NCI-H1694 (cell line): ENCODE measurements around the gene CCDC71L.

Experiments used
- DNase-seq: peaks from one replicate; lab custom pipeline; 2025; lab: John Stamatoyannopoulos, UW

CCDC71L gene

DNA sequence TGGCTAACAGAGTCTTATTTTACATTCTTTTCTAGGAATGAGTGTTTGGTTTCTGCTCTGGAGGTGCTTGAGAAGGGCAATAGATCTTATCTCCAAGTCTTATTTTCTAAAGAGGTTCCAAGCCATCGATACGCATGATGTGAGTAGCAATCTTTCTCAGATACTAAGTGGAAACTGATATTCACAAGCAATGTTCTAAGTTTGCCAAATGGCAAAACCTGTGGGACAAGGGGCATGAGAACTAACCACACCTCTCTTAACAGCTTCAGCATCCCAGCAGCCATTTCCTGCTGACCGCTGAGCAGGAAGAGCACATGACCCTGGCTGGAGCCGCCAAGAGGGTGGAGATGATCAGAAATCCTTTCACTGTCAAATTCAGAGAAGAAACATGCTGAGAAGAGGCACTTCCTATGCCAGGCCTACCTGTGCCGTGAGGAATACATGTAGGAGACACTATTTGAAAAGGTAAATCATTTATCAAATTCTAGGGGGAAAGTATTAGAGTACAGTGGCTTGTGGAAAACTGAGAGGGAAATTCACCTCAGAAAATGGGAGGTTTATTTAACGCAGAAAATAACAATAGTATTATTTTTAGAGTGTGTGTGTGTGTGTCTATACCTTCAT is 35.2 kb downstream of the CCDC71L start:
- DNase-seq = no peak

- DNase-seq = no peak
Observed at GRCh38 chr7:106623853-106624252, 37.1 kb downstream of the CCDC71L start.

DNA sequence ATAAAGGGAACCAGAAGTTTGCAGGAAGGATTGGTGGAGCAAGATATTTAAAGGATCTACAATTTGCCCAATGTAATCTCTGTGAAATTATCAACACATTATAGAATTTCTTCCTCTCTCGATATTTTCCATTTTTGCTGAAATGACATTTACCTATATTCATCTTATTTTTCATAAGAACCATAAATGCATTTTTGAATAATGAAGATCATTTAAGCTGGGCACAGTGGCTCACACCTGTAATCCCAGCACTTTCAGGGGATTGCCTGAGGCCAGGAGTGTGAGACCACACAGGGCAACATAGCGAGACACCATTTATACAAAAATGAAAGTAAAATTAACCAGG is 37.7 kb downstream of the CCDC71L start:
- DNase-seq = no peak

GRCh38 chr7:106622654-106623314 is 38.2 kb downstream of the CCDC71L start:
- DNase-seq = no peak

DNA sequence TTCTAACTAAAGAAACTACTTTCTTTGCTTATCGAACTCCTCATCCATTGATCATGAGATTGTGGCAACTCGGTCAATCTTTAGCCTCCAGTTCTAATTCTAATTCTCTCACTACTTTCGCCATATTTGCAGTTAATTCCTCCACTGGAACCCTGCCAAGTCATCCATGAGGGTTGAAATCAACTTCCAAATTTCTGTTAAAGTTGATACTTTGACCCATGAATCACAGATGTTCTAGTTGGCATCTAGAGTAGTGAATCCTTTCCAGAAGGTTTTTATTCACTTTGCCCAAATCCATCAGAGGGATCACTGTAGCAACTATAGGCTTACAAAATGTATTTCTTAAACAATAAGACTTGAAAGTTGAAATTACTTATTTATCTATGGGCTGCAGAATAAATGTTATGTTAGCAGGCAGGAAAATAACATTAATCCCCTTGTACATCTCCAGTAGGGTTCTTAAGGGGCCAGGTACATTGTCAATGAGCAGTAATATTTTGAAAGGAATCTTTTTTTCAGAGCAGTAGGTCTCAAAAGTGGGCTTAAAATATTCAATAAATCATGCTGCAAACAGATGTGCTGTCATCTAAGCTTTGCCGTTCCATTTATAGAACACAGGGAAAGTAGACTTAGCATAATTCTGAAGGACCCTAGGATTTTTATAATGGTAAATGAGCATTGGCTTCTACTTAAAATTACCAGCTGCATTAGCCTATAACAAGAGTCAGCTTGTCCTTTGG is 39.4 kb downstream of the CCDC71L start:
- no peak for DNase-seq

GRCh38 chr7:106620676-106621075 is 40.3 kb downstream of the CCDC71L start:
- DNase-seq = no peak

GRCh38 chr7:106620034-106620433 is 40.9 kb downstream of the CCDC71L start:
- no peak for DNase-seq

DNA sequence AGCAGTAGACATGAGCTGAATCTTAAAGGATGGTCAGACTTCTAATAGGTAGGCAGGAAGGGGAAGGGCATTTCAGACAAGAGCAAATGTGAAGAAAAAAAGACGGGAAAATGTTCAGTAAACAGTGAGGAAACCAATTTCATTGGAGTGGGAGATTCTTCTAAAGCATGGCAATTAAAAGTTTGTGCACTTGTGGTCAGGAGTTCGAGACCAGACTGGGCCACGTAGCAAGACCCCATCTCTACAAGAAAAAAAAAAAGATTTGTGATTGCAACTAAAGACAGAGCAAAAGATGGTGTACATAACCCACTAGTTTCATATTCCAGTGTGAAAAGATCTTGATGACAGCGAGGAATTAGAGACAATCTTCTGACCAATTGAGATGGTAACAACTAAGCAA is 41.7 kb downstream of the CCDC71L start:
- DNase-seq = no peak

- DNase-seq = no peak
Observed at GRCh38 chr7:106618480-106618879, 42.5 kb downstream of the CCDC71L start.

GRCh38 chr7:106617860-106618259 is 43.1 kb downstream of the CCDC71L start:
- DNase-seq = no peak

GRCh38 chr7:106616708-106617051 is 44.3 kb downstream of the CCDC71L start:
- DNase-seq = no peak

DNA sequence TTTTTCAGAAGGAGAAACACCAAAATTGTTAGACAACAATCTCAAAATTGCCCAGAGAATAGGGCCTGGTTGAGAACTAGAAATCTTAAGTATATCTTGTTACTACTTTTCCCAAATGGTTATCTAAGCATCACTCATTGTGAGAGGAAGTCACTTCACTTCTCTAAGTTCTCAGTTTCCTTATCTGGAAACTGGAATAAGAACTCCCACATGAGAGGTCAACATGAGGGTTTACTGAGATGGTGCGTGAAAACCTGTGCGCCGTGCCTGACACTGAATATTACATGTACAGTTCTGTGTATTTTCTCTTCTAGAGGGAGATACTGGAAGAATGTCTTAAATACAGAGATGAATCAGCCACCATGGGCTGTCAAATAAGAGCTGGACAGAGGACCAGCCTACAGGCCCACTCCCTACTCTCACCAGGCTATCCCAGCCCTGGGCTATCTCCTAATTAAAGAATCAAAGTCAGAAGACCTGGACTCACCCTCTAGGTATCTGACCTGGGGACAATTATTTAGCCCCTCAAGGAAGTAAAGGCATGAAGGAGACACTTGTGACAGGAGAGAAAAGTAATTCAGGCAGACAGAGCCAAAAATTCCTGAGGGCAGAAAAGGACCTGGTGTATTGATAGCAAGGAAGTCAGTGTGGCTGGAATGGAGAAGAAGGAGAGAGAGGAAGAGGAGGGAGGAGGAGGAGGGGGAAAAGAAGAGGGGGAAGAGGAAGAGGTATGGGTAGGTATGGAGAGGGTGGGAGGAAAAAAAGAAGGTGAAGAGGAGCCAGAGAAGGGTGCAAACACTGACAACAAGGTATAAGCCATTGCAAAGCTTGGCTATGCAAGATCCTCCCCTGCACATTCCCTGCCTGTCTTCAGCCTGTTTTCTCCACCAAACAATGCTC is 44.9 kb downstream of the CCDC71L start:
- no peak for DNase-seq

GRCh38 chr7:106614751-106615150 is 46.2 kb downstream of the CCDC71L start:
- no peak for DNase-seq

GRCh38 chr7:106613848-106614560 is 47.0 kb downstream of the CCDC71L start:
- DNase-seq = no peak

- DNase-seq = no peak
Observed at GRCh38 chr7:106613279-106613678, 47.7 kb downstream of the CCDC71L start.

DNA sequence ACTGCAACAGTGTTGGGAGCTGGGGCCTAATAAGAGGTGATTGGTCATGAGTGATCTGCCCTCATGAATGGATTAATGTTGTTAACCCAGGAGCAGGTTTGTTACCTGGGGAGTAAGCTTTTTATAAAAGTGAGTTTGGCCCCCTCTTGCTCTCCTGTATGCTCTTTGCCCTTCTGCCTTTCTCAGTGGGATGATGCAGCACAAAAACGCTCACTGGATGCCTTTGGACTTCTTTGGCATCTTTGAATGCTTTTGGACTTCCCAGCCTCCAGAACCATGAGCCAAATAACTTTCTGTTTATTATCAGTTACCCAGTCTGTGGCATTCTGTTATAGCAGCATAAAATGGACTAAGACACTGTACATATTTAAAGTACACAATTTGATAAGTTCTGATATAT is 48.5 kb downstream of the CCDC71L start:
- no peak for DNase-seq

DNA sequence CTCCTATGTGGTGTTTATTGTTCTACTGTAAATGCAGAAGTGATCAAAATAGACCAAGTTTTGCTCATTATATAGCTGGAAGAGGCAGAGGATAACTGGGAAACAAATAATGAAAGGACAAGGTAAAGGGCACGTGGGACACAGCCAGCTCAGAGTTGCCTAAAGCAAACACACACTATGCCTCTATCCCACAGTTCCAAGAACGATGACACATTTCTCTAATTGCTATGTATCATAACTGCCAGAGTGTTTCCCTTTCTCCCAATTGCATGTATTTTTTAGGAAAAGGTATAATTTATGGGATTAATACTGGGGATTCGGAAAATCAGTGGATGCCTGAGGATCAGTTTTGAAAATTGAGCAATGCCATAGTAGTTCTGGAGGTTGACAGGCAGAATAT is 49.0 kb downstream of the CCDC71L start:
- no peak for DNase-seq

GRCh38 chr7:106610996-106611886 is 49.7 kb downstream of the CCDC71L start:
- DNase-seq = no peak

GRCh38 chr7:106609416-106609815 is 51.5 kb downstream of the CCDC71L start:
- DNase-seq = no peak

- no peak for DNase-seq
Observed at GRCh38 chr7:106608661-106609060, 52.3 kb downstream of the CCDC71L start.
